Measurements from ENCODE around the gene ASIC1. TPM values are rescaled to one million over a fixed set of nuclear protein-coding genes. Genes with fewer than 3 reads are reported as not detected.
A peak's percentile ranks its signal among the peaks of the same experiment; 100 is the strongest.

The ASIC1 gene
- total RNA-seq, 1 experiment from 2014 or later: 17.9 TPM

DNA sequence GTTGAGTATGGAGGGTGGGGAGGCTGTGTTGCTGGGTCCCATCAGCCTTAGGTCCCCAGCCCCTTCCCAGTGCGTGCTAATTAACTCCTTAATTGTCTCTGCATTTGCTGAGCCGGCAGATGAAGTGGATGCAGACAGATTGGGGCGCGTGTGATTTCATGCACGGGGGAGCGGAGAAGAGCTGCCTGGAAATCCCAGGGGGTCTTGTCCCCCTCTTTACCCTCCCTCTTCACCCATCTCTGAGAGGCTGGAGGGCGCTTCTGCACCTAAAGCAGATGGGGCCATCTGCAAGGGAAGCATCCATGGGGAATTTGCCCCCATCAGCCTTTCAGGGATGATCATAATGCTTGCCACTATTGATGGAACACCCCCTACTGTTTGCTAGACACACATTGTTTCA lies 4.4 kb upstream of the ASIC1 start:
- Histone ChIP-seq H3K27ac (ENCODE audit: low read length) (no peak overlapping the region), H3K9ac (ENCODE audit: low read length) (no peak overlapping the region), H3K9me3 (ENCODE audit: low read length) (no peaks in the 10 kb centered on the region), H3K4me1 (ENCODE audit: low read length) (peaks cover 26% of the 10 kb centered on the region), H2AFZ (ENCODE audit: low read length) (no peak overlapping the region), H4K20me1 (ENCODE audit: insufficient read depth, low read depth, low read length) (no peaks in the 10 kb centered on the region), H3K79me2 (ENCODE audit: low read length) (no peaks in the 10 kb centered on the region), H3K4me2 (ENCODE audit: low read depth, low read length, poor library complexity, severe bottlenecking) (no peak overlapping the region), H3K27me3 (ENCODE audit: low read length) (no peaks in the 10 kb centered on the region), H3K4me3 (ENCODE audit: low read length) (no peak overlapping the region), H3K9me2 (replicated peaks; ENCODE audit: insufficient read depth, low read length) (no peaks in the 10 kb centered on the region), H3K36me3 (ENCODE audit: insufficient read depth, low read length) (no peaks in the 10 kb centered on the region)
- no peak for DNase-seq

DNA sequence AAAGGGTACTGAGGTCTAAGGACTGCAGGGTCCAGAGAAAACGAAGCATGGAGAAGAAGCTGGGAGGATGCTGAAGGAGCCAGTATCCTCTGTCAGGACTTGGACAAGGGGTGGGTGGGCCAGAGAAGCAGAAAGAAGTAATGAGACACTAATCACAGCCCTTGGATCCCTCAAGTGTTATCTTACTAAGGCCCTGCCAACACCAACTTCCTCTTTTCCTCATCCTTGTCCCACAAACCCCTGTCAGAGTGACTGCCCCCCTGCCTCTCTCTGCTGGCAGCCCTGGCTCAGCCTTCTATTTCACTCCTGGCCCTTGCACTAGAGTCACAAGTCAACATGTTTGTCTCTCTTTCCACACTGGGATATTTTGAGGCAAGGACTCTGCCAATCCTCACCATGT lies 3.8 kb upstream of the ASIC1 start:
- Histone ChIP-seq H3K27me3 (ENCODE audit: low read length) (no peaks in the 10 kb centered on the region), H2AFZ (ENCODE audit: low read length) (no peak overlapping the region)

DNA sequence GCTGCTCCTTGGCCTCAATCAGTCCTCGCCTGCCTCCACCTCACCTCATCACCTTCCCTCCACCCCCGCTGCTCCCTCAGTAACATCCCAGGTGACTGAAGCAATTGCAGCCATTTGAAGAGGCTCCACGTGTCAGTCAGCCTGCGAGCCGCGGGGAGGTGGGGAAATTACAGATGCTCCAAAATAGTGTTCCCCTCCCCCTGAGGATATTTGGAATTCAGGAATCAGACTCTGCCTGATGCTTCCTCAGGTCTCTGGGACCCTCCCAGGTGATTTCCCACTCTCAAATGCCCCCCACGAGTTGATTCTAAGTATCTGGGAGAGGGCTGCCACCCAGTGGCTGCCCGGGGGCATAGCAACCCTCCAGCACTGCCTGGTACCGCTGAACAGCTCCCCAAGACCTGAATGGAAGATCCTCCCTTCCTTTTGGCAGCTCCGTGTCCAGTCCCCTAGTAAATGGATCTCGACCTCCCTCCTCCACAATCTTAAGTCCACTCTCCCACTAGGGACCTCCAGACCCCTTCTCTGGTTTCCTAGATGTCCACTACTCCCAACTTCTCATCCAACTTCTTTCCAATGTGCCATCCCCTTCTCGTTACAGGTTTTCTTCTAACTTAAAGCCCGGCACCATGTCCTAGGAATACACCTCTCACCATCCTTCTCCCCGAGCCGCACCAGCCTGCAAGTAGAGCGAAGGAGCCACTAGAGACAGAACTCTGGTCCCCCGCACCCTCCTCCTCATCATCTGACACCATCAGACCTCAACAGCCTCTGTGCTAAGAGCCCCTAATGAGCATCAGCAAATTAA lies 1.4 kb upstream of the ASIC1 start:
- H3K79me2 ChIP-seq (ENCODE audit: low read length): no peaks in the 10 kb centered on the region
- H3K4me3 ChIP-seq (ENCODE audit: low read length): peak overlapping the region; percentile 81
- H3K4me1 ChIP-seq (ENCODE audit: low read length): peaks cover 40% of the 10 kb centered on the region
- peak overlapping the region; percentile 57 for H3K27ac ChIP-seq (ENCODE audit: low read length)
- H3K4me2 ChIP-seq (ENCODE audit: low read depth, low read length, poor library complexity, severe bottlenecking): peak overlapping the region; percentile 96
- H3K9me3 ChIP-seq (ENCODE audit: low read length): no peaks in the 10 kb centered on the region
- peak overlapping the region; percentile 79 for H3K9ac ChIP-seq (ENCODE audit: low read length)
- no peaks in the 10 kb centered on the region for H3K36me3 ChIP-seq (ENCODE audit: insufficient read depth, low read length)
- peak; percentile 90 for DNase-seq
- H4K20me1 ChIP-seq (ENCODE audit: insufficient read depth, low read depth, low read length): no peaks in the 10 kb centered on the region
- H3K9me2 ChIP-seq (replicated peaks; ENCODE audit: insufficient read depth, low read length): no peaks in the 10 kb centered on the region
- no peaks in the 10 kb centered on the region for H3K27me3 ChIP-seq (ENCODE audit: low read length)
- peak overlapping the region; percentile 78 for H2AFZ ChIP-seq (ENCODE audit: low read length)

More for the DNA sequence above, 3.8 kb upstream of the ASIC1 start:
- H4K20me1 ChIP-seq (ENCODE audit: insufficient read depth, low read depth, low read length): no peaks in the 10 kb centered on the region
- H3K9ac ChIP-seq (ENCODE audit: low read length): no peak overlapping the region
- H3K27ac ChIP-seq (ENCODE audit: low read length): no peak overlapping the region
- H3K79me2 ChIP-seq (ENCODE audit: low read length): no peaks in the 10 kb centered on the region
- peaks cover 32% of the 10 kb centered on the region for H3K4me1 ChIP-seq (ENCODE audit: low read length)
- H3K9me2 ChIP-seq (replicated peaks; ENCODE audit: insufficient read depth, low read length): no peaks in the 10 kb centered on the region
- no peak overlapping the region for H3K4me3 ChIP-seq (ENCODE audit: low read length)
- H3K9me3 ChIP-seq (ENCODE audit: low read length): no peaks in the 10 kb centered on the region
- no peak for DNase-seq
- no peak overlapping the region for H3K4me2 ChIP-seq (ENCODE audit: low read depth, low read length, poor library complexity, severe bottlenecking)
- no peaks in the 10 kb centered on the region for H3K36me3 ChIP-seq (ENCODE audit: insufficient read depth, low read length)

DNA sequence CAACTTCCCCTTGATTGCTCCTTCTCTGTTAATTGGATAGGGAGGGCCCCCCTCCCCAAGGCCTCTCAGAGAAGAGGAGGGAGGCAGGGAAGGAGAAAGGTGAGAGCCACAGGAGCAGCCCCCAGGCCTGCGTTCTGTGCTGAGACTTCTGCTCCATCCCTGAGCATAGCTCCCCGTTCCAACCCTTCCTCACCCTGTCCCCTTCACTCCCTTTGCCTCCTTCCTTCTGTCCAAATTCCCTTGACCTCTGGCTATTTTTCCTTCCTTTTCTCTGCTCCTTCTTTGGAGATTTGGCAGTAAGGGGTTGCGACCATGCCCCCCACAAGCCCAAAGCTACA lies 788 bp upstream of the ASIC1 start:
- Histone ChIP-seq H3K4me3 (ENCODE audit: low read length) (peak overlapping the region; percentile 81), H3K9me2 (replicated peaks; ENCODE audit: insufficient read depth, low read length) (no peaks in the 10 kb centered on the region), H3K27ac (ENCODE audit: low read length) (peak overlapping the region; percentile 57), H3K27me3 (ENCODE audit: low read length) (no peaks in the 10 kb centered on the region), H2AFZ (ENCODE audit: low read length) (peak overlapping the region; percentile 67), H3K9ac (ENCODE audit: low read length) (peak overlapping the region; percentile 79), H3K9me3 (ENCODE audit: low read length) (no peaks in the 10 kb centered on the region), H3K4me1 (ENCODE audit: low read length) (peaks cover 40% of the 10 kb centered on the region), H4K20me1 (ENCODE audit: insufficient read depth, low read depth, low read length) (no peaks in the 10 kb centered on the region), H3K36me3 (ENCODE audit: insufficient read depth, low read length) (no peaks in the 10 kb centered on the region), H3K4me2 (ENCODE audit: low read depth, low read length, poor library complexity, severe bottlenecking) (peak overlapping the region; percentile 96), H3K79me2 (ENCODE audit: low read length) (no peaks in the 10 kb centered on the region)
- no peak for DNase-seq

DNA sequence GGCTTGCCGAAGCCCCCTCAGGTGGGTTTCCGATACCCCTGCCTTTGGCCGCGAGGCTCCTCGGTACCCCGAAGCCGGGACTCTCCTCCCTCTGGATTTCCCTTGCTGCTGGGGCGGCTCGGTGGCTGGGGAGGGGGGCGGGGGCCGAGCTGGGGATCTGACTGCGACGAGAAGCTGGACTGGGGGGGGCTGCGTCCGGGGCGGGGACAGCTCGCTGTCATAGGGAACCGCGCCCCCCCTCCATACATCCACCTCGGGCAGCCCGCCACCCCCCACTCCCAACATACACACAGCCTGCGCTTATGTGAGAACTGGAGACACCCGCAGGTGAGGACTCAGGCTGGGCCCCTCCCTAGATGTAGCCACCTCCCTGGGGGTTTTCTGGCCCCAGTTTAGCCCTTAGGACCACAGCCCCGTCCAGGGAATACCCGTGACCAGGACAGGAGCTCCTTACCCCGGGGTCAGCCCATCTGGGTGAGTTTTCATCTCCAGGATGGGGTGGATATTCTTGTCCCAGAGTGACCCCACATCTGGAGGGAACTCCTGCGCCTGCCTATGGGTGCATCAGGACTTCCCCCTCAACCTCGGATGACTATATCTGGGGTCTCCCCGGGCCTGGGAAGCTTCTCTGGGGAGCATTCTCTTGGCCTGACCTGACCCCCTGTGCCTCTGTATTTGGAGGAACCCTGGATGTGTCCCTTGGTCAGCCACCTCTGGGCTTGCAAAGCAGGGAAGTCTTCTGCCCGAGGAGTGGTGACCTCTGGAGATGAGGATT lies 687 bp downstream of the ASIC1 start:
- H3K36me3 ChIP-seq (ENCODE audit: insufficient read depth, low read length): no peaks in the 10 kb centered on the region
- no peaks in the 10 kb centered on the region for H3K9me3 ChIP-seq (ENCODE audit: low read length)
- H3K9ac ChIP-seq (ENCODE audit: low read length): peak overlapping the region; percentile 79
- peak overlapping the region; percentile 81 for H3K4me3 ChIP-seq (ENCODE audit: low read length)
- H3K4me1 ChIP-seq (ENCODE audit: low read length): peaks cover 40% of the 10 kb centered on the region
- H2AFZ ChIP-seq (ENCODE audit: low read length): peak overlapping the region; percentile 49; the same call in 1 of the 2 replicates
- H3K79me2 ChIP-seq (ENCODE audit: low read length): no peaks in the 10 kb centered on the region
- H3K9me2 ChIP-seq (replicated peaks; ENCODE audit: insufficient read depth, low read length): no peaks in the 10 kb centered on the region
- DNase-seq: peak; percentile 65
- H4K20me1 ChIP-seq (ENCODE audit: insufficient read depth, low read depth, low read length): no peaks in the 10 kb centered on the region
- peak overlapping the region; percentile 16; the same call in 1 of the 2 replicates for H3K27ac ChIP-seq (ENCODE audit: low read length)
- H3K4me2 ChIP-seq (ENCODE audit: low read depth, low read length, poor library complexity, severe bottlenecking): peak overlapping the region; percentile 96
- H3K27me3 ChIP-seq (ENCODE audit: low read length): no peaks in the 10 kb centered on the region

DNA sequence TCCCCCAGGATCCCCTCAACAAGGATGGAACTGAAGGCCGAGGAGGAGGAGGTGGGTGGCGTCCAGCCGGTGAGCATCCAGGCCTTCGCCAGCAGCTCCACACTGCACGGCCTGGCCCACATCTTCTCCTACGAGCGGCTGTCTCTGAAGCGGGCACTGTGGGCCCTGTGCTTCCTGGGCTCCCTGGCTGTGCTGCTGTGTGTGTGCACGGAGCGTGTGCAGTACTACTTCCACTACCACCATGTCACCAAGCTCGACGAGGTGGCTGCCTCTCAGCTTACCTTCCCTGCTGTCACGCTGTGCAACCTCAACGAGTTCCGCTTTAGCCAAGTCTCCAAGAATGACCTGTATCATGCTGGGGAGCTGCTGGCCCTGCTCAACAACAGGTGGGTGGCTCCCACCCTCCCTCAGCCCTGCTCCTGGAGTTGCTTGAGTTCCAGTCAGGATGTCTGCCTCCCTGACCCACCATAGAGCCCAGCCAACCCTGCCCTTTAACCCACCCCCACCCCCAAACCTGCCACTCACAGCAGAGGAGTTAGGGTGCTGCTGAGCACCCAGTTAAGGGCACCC lies 1.4 kb downstream of the ASIC1 start:
- H2AFZ ChIP-seq (ENCODE audit: low read length): no peak overlapping the region
- no peaks in the 10 kb centered on the region for H3K79me2 ChIP-seq (ENCODE audit: low read length)
- H3K4me1 ChIP-seq (ENCODE audit: low read length): peaks cover 34% of the 10 kb centered on the region
- no peaks in the 10 kb centered on the region for H3K27me3 ChIP-seq (ENCODE audit: low read length)
- H3K36me3 ChIP-seq (ENCODE audit: insufficient read depth, low read length): no peaks in the 10 kb centered on the region
- no peak for DNase-seq
- H3K27ac ChIP-seq (ENCODE audit: low read length): no peak overlapping the region
- H3K9me3 ChIP-seq (ENCODE audit: low read length): no peaks in the 10 kb centered on the region
- H3K4me2 ChIP-seq (ENCODE audit: low read depth, low read length, poor library complexity, severe bottlenecking): peak overlapping the region; percentile 96
- no peaks in the 10 kb centered on the region for H4K20me1 ChIP-seq (ENCODE audit: insufficient read depth, low read depth, low read length)
- H3K9ac ChIP-seq (ENCODE audit: low read length): peak overlapping the region; percentile 79; the same call in 1 of the 2 replicates
- peak overlapping the region; percentile 81; the same call in 1 of the 2 replicates for H3K4me3 ChIP-seq (ENCODE audit: low read length)
- H3K9me2 ChIP-seq (replicated peaks; ENCODE audit: insufficient read depth, low read length): no peaks in the 10 kb centered on the region

DNA sequence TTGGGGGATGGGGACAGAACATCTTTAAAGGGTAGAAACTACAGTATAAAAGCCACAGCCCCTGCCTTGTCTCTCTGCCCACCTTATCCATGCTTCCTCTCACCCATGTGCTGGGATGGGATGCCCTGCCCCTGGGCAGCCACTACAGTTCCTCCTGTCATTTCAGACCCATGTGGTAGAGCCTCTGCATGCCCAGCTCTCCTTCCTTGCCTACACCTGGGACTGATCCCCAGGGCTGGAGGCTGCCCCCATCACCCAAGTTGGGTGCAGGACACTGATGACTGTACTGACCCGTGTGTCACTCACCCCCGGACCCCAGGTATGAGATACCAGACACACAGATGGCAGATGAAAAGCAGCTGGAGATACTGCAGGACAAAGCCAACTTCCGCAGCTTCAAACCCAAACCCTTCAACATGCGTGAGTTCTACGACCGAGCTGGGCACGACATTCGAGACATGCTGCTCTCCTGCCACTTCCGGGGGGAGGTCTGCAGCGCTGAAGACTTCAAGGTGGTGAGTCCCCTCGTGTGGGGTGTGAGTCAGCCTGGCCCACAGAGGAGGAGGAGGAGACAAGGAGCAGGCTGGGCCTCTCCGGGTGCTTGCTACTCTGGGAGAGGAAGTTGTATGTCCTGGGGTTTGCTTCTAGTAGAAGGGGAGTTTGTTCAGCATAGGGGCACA lies 2.2 kb downstream of the ASIC1 start:
- Histone ChIP-seq H3K9me2 (replicated peaks; ENCODE audit: insufficient read depth, low read length) (no peaks in the 10 kb centered on the region), H3K27me3 (ENCODE audit: low read length) (no peaks in the 10 kb centered on the region), H2AFZ (ENCODE audit: low read length) (no peak overlapping the region), H3K9me3 (ENCODE audit: low read length) (no peaks in the 10 kb centered on the region), H3K4me2 (ENCODE audit: low read depth, low read length, poor library complexity, severe bottlenecking) (no peak overlapping the region), H3K4me1 (ENCODE audit: low read length) (peaks cover 37% of the 10 kb centered on the region), H3K79me2 (ENCODE audit: low read length) (no peaks in the 10 kb centered on the region), H3K4me3 (ENCODE audit: low read length) (no peak overlapping the region), H3K36me3 (ENCODE audit: insufficient read depth, low read length) (no peaks in the 10 kb centered on the region), H3K27ac (ENCODE audit: low read length) (no peak overlapping the region), H3K9ac (ENCODE audit: low read length) (no peak overlapping the region), H4K20me1 (ENCODE audit: insufficient read depth, low read depth, low read length) (no peaks in the 10 kb centered on the region)
- no peak for DNase-seq

DNA sequence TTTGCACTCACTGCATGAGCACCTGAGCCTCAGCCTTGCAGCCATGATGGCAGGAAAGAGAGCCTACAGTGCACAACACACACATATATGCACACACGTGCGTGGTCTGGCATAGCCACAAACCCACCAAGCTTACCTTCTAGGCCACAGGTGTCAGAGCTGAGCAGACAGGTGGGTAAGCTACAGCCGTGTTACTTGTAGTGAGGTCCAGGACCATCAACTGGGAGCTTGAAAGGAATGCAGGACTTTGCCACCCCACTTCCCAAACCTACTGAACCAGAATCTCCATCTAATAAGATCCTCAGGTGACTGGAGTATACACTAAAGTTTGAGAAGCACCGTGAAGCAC lies 2.7 kb downstream of the ASIC1 start:
- Histone ChIP-seq H3K27ac (ENCODE audit: low read length) (no peak overlapping the region), H3K9ac (ENCODE audit: low read length) (no peak overlapping the region), H3K4me1 (ENCODE audit: low read length) (peaks cover 39% of the 10 kb centered on the region), H3K79me2 (ENCODE audit: low read length) (no peaks in the 10 kb centered on the region), H3K4me3 (ENCODE audit: low read length) (no peak overlapping the region), H3K4me2 (ENCODE audit: low read depth, low read length, poor library complexity, severe bottlenecking) (no peak overlapping the region), H3K9me2 (replicated peaks; ENCODE audit: insufficient read depth, low read length) (no peaks in the 10 kb centered on the region), H3K36me3 (ENCODE audit: insufficient read depth, low read length) (no peaks in the 10 kb centered on the region), H2AFZ (ENCODE audit: low read length) (no peak overlapping the region), H3K9me3 (ENCODE audit: low read length) (no peaks in the 10 kb centered on the region), H4K20me1 (ENCODE audit: insufficient read depth, low read depth, low read length) (no peaks in the 10 kb centered on the region), H3K27me3 (ENCODE audit: low read length) (no peaks in the 10 kb centered on the region)
- DNase-seq: no peak
